PC-3 (cell line): ENCODE results near the gene MRPS34.

Source experiments
- CTCF ChIP-seq: fragments of 300-600 bp; sonication (generic); conservative IDR thresholded peaks from 2 replicates; pipeline ENCODE4 v1.5.1; 2017; ENCODE audit warnings: antibody characterized with exemption, low read depth, mild to moderate bottlenecking, low read length
- EZH2 ChIP-seq: fragments of 300-600 bp; sonication (generic); IDR thresholded peaks from one replicate; pipeline ENCODE4 v1.6.1; 2017; ENCODE audit warnings: antibody characterized with exemption, mild to moderate bottlenecking, low read length; ENCODE audit not compliant: unreplicated experiment

GRCh38 chr16:1818873-1819525, 46.1 kb upstream of the MRPS34 start:
- TF ChIP-seq CTCF, result no peak
- no peak for TF ChIP-seq EZH2
